Measurements from ENCODE around the gene SLC1A7.

DNA sequence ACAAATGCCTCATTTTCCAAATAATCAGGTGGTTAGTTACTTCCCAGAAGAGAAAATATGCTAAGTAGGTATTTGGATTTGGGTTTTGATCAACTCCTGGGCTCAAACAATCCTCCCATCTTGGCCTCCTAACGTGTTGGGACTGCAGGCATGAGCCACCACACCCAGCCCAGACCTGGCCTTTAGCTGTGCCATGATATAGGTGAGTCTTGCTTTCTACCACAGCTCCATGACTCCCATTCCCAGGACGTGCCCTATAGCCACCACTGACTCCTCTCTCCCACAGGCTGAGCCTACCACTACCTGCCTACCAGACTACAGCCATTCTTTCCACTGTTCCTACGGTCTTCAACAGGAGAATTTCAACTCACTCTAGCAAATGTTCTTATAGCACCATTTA lies 1.8 kb upstream of the SLC1A7 start:
- TF ChIP-seq RAD21 (conservative IDR thresholded peaks at IDR 0.05): no peak
- TF ChIP-seq TAF1 (IDR thresholded peaks at IDR 0.05; ENCODE audit: low read depth): no peak
- no peak for TF ChIP-seq CTCF (IDR thresholded peaks at IDR 0.05; ENCODE audit: poor library complexity, severe bottlenecking)
- TF ChIP-seq, protein P1, sequence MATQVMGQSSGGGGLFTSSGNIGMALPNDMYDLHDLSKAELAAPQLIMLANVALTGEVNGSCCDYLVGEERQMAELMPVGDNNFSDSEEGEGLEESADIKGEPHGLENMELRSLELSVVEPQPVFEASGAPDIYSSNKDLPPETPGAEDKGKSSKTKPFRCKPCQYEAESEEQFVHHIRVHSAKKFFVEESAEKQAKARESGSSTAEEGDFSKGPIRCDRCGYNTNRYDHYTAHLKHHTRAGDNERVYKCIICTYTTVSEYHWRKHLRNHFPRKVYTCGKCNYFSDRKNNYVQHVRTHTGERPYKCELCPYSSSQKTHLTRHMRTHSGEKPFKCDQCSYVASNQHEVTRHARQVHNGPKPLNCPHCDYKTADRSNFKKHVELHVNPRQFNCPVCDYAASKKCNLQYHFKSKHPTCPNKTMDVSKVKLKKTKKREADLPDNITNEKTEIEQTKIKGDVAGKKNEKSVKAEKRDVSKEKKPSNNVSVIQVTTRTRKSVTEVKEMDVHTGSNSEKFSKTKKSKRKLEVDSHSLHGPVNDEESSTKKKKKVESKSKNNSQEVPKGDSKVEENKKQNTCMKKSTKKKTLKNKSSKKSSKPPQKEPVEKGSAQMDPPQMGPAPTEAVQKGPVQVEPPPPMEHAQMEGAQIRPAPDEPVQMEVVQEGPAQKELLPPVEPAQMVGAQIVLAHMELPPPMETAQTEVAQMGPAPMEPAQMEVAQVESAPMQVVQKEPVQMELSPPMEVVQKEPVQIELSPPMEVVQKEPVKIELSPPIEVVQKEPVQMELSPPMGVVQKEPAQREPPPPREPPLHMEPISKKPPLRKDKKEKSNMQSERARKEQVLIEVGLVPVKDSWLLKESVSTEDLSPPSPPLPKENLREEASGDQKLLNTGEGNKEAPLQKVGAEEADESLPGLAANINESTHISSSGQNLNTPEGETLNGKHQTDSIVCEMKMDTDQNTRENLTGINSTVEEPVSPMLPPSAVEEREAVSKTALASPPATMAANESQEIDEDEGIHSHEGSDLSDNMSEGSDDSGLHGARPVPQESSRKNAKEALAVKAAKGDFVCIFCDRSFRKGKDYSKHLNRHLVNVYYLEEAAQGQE (IDR thresholded peaks at IDR 0.05; ENCODE audit: borderline replicate concordance): no peak
- no peak for TF ChIP-seq EZH2 (IDR thresholded peaks at IDR 0.05; ENCODE audit: borderline replicate concordance, insufficient read depth, low read length, poor library complexity, severe bottlenecking)
